ENCODE results near the gene YWHAG. TPM values are rescaled to one million over a fixed set of nuclear protein-coding genes. Genes with fewer than 3 reads are reported as not detected.

The YWHAG gene
- total RNA-seq, 1 donor from 2014 or later: 351 TPM

DNA sequence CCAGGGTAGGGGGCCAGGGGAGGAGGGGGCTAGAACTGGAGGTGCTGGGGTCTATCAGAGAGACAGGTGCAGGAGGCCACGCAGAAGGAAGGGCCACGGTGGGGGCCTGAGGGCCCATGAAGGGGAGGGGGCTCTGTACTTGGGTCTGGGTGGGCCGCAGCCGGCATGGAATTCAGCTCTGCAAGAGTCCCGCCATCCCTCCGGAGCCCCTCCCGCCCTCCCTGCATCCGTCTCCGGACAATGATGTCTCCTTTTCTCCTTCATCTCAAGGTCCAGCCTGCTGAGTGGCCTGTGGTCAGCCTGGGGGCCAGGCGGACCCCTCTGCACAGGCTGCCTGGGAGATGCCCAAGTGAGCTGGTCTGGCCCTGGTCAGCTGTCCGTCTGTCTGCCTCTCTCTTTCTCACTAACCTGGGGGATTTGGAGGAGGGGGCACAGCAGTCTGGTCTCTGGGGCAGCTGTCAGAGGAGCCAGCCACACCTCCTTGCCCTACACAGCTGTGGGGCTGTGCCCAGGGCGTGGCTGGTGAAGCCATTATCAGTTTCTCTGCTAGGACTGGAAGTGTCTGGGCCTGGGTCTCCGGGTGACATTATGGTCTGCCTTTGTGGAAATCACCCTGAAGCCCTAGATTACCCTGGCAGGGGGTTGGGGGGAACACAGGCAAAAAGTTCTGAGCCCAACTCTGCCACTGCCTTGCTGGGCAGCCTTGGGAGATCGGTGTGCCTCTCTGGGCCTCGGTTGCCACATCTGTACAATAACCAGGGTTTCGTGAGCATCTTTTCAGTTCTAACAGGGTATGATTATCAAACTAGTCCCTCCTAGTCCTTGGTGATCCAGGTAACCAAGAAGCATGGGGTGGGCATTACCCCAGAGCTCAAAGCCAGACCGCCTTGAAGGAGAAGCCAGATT lies 75.3 kb downstream of the YWHAG start:
- Histone ChIP-seq H3K4me3 (ENCODE audit: insufficient read depth, low read depth, low read length) (no peak overlapping the region), H3K27me3 (ENCODE audit: insufficient read depth, low read length) (peaks cover 26% of the 10 kb centered on the region), H3K4me2 (ENCODE audit: low read length) (peak overlapping the region; percentile 72), H3K79me2 (ENCODE audit: insufficient read depth, low read length) (no peaks in the 10 kb centered on the region), H3K4me1 (ENCODE audit: insufficient read depth, low read length) (no peaks in the 10 kb centered on the region), H3K9me3 (ENCODE audit: insufficient read depth, low read depth, low read length) (peaks cover 2% of the 10 kb centered on the region), H3K27ac (ENCODE audit: low read depth, low read length) (no peak overlapping the region), H3K9ac (ENCODE audit: low read length) (no peak overlapping the region), H4K20me1 (ENCODE audit: insufficient read depth, low read length) (no peaks in the 10 kb centered on the region), H2AFZ (ENCODE audit: low read depth, low read length) (no peak overlapping the region), H3K36me3 (ENCODE audit: insufficient read depth, low read length) (no peaks in the 10 kb centered on the region)
- Mint-ChIP-seq H3K36me3 (ENCODE audit: low read depth, unreplicated experiment) (peaks cover 1% of the 10 kb centered on the region), H3K4me3 (ENCODE audit: unreplicated experiment) (no peak overlapping the region), H3K4me1 (ENCODE audit: low read depth, unreplicated experiment) (peaks cover 1% of the 10 kb centered on the region), H3K27ac (ENCODE audit: unreplicated experiment) (no peak overlapping the region), H3K9me3 (ENCODE audit: unreplicated experiment) (peaks cover 3% of the 10 kb centered on the region), H3K27me3 (ENCODE audit: low read depth, unreplicated experiment) (peaks cover 43% of the 10 kb centered on the region)
- no peak for FAIRE-seq
- DNase-seq (ENCODE audit: low read depth): no peak
- TF ChIP-seq EZH2 (IDR thresholded peaks at IDR 0.05; ENCODE audit: insufficient read depth, low read length): no peak
- TF ChIP-seq, protein P1, sequence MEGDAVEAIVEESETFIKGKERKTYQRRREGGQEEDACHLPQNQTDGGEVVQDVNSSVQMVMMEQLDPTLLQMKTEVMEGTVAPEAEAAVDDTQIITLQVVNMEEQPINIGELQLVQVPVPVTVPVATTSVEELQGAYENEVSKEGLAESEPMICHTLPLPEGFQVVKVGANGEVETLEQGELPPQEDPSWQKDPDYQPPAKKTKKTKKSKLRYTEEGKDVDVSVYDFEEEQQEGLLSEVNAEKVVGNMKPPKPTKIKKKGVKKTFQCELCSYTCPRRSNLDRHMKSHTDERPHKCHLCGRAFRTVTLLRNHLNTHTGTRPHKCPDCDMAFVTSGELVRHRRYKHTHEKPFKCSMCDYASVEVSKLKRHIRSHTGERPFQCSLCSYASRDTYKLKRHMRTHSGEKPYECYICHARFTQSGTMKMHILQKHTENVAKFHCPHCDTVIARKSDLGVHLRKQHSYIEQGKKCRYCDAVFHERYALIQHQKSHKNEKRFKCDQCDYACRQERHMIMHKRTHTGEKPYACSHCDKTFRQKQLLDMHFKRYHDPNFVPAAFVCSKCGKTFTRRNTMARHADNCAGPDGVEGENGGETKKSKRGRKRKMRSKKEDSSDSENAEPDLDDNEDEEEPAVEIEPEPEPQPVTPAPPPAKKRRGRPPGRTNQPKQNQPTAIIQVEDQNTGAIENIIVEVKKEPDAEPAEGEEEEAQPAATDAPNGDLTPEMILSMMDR (IDR thresholded peaks at IDR 0.05; ENCODE audit: insufficient read depth, low read depth, low read length): no peak

DNA sequence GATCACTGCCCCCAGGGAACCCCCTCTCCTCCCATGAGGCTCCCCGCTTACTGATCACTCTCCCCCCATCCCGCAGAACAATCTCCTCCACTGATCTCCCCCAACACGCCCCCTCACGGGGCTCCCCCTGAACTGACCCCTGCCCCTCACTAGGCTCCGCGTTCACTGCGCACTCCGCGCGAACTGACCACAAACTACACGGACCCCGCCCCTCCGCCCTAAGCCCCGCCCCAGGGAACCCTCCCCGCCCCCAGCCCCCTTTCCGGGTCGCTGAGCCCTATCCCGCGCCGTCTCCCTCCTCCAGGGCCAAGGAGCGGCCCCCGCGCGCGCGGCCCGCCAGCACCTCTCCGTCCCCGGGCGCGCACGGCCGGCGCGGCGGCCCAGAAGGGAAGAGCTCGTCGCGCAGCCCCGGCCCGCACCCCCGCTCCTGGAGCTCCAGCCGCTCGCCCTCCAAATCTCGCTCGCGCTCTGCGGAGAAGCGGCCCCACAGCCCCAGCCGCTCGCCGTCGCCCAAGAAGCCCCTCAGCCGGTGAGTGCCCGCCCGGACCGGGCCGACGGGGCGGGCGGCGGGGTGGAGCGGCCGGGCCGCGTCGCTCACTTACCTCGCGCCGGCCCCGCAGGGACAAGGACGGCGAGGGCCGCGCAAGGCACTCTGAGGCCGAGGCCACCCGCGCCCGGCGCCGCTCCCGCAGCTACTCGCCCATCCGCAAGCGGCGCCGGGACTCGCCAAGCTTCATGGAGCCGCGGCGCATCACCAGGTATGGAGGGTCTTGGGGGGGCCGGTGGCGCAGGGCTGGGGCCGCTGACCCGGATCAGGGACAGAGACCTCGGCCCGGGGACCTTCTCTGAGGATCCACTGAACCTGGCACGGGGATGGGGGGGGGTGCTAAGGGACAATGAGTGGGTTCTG lies 76.2 kb downstream of the YWHAG start:
- H3K9me3 Mint-ChIP-seq (ENCODE audit: unreplicated experiment): peaks cover 3% of the 10 kb centered on the region
- H3K36me3 Mint-ChIP-seq (ENCODE audit: low read depth, unreplicated experiment): peaks cover 1% of the 10 kb centered on the region
- peak; percentile 71 for TF ChIP-seq EZH2 (IDR thresholded peaks at IDR 0.05; ENCODE audit: insufficient read depth, low read length)
- TF ChIP-seq, protein P1 (IDR thresholded peaks at IDR 0.05; ENCODE audit: insufficient read depth, low read depth, low read length): no peak
- Histone ChIP-seq H3K4me1 (ENCODE audit: insufficient read depth, low read length) (no peaks in the 10 kb centered on the region), H2AFZ (ENCODE audit: low read depth, low read length) (no peak overlapping the region), H3K27ac (ENCODE audit: low read depth, low read length) (no peak overlapping the region), H3K4me2 (ENCODE audit: low read length) (peak overlapping the region; percentile 72), H3K9me3 (ENCODE audit: insufficient read depth, low read depth, low read length) (peaks cover 2% of the 10 kb centered on the region), H3K27me3 (ENCODE audit: insufficient read depth, low read length) (peaks cover 26% of the 10 kb centered on the region), H3K9ac (ENCODE audit: low read length) (no peak overlapping the region), H3K4me3 (ENCODE audit: insufficient read depth, low read depth, low read length) (peak overlapping the region; percentile 10), H3K36me3 (ENCODE audit: insufficient read depth, low read length) (no peaks in the 10 kb centered on the region), H4K20me1 (ENCODE audit: insufficient read depth, low read length) (no peaks in the 10 kb centered on the region), H3K79me2 (ENCODE audit: insufficient read depth, low read length) (no peaks in the 10 kb centered on the region)
- DNase-seq (ENCODE audit: low read depth): no peak
- H3K27ac Mint-ChIP-seq (ENCODE audit: unreplicated experiment): no peak overlapping the region
- H3K4me1 Mint-ChIP-seq (ENCODE audit: low read depth, unreplicated experiment): peaks cover 1% of the 10 kb centered on the region
- no peak for FAIRE-seq
- H3K27me3 Mint-ChIP-seq (ENCODE audit: low read depth, unreplicated experiment): peaks cover 48% of the 10 kb centered on the region
- peak overlapping the region; percentile 69 for H3K4me3 Mint-ChIP-seq (ENCODE audit: unreplicated experiment)
